ENCODE data around the gene SERHL2.
A peak's percentile ranks its signal among the peaks of the same experiment; 100 is the strongest.
"Not testable (repeated sequence)": the region's sequence is repeated elsewhere in the genome, so short reads cannot be mapped to it uniquely, and the experiment has no call there.

The SERHL2 gene

GRCh38 chr22:42536166-42536565 lies 17.6 kb upstream of the SERHL2 start:
- Histone ChIP-seq H3K4me3 (ENCODE audit: control insufficient read depth in 1 of 7, extremely low read depth in 1 of 7, insufficient read depth in 4 of 7, low read depth in 2 of 7, low read length in 6 of 7) (no peak overlapping the region), H3K27ac (ENCODE audit: insufficient read depth in 1 of 2, low read depth in 1 of 2, low read length in 2 of 2, poor library complexity in 1 of 2, severe bottlenecking in 2 of 2) (no peak overlapping the region), H3K36me3 (ENCODE audit: control insufficient read depth in 4 of 4, insufficient read depth in 4 of 4, low read length in 3 of 4) (no peaks in the 10 kb centered on the region), H3K4me1 (ENCODE audit: control extremely low read depth in 1 of 4, control insufficient read depth in 4 of 4, insufficient read depth in 4 of 4, low read length in 3 of 4) (peaks cover 0 to 2% (median under 1%) of the 10 kb centered on the region in 4 experiments), H3K27me3 (replicated peaks in 2 of 5; ENCODE audit: control insufficient read depth in 4 of 5, insufficient read depth in 5 of 5, low read length in 4 of 5) (no peaks in the 10 kb centered on the region), H3K9me3 (ENCODE audit: control extremely low read depth in 1 of 5, control insufficient read depth in 4 of 5, insufficient read depth in 2 of 5, low read depth in 1 of 5, low read length in 4 of 5) (no peaks in the 10 kb centered on the region)
- ChIA-PET CTCF (no interaction called here), POLR2A (no interaction called here)
- WGBS (ENCODE audit: insufficient coverage): 94% methylated on average over 6 of the region's 7 CpGs
- no peak for DNase-seq

- 96% methylated on average over 14 of the region's 18 CpGs for WGBS (ENCODE audit: insufficient coverage)
- POLR2A ChIA-PET, CTCF ChIA-PET: not testable (repeated sequence)
These were observed 17.1 kb upstream of the SERHL2 start for GRCh38 chr22:42536634-42537033.

GRCh38 chr22:42537199-42537831 lies 16.4 kb upstream of the SERHL2 start:
- H3K4me3 ChIP-seq (ENCODE audit: control insufficient read depth in 1 of 7, extremely low read depth in 1 of 7, insufficient read depth in 4 of 7, low read depth in 2 of 7, low read length in 6 of 7); POLR2A ChIA-PET; CTCF ChIA-PET: not testable (repeated sequence)

More at GRCh38 chr22:42536634-42537033, 17.1 kb upstream of the SERHL2 start:
- DNase-seq; H3K4me3 ChIP-seq (ENCODE audit: control insufficient read depth in 1 of 7, extremely low read depth in 1 of 7, insufficient read depth in 4 of 7, low read depth in 2 of 7, low read length in 6 of 7); H3K27ac ChIP-seq (ENCODE audit: insufficient read depth in 1 of 2, low read depth in 1 of 2, low read length in 2 of 2, poor library complexity in 1 of 2, severe bottlenecking in 2 of 2); H3K27me3 ChIP-seq (replicated peaks in 2 of 5; ENCODE audit: control insufficient read depth in 4 of 5, insufficient read depth in 5 of 5, low read length in 4 of 5); H3K36me3 ChIP-seq (ENCODE audit: control insufficient read depth in 4 of 4, insufficient read depth in 4 of 4, low read length in 3 of 4); H3K4me1 ChIP-seq (ENCODE audit: control extremely low read depth in 1 of 4, control insufficient read depth in 4 of 4, insufficient read depth in 4 of 4, low read length in 3 of 4); H3K9me3 ChIP-seq (ENCODE audit: control extremely low read depth in 1 of 5, control insufficient read depth in 4 of 5, insufficient read depth in 2 of 5, low read depth in 1 of 5, low read length in 4 of 5): not testable (repeated sequence)

GRCh38 chr22:42539236-42539771 lies 14.5 kb upstream of the SERHL2 start:
- CTCF ChIA-PET; H3K4me1 ChIP-seq (ENCODE audit: control extremely low read depth in 1 of 4, control insufficient read depth in 4 of 4, insufficient read depth in 4 of 4, low read length in 3 of 4); H3K27ac ChIP-seq (ENCODE audit: insufficient read depth in 1 of 2, low read depth in 1 of 2, low read length in 2 of 2, poor library complexity in 1 of 2, severe bottlenecking in 2 of 2); H3K4me3 ChIP-seq (ENCODE audit: control insufficient read depth in 1 of 7, extremely low read depth in 1 of 7, insufficient read depth in 4 of 7, low read depth in 2 of 7, low read length in 6 of 7); H3K36me3 ChIP-seq (ENCODE audit: control insufficient read depth in 4 of 4, insufficient read depth in 4 of 4, low read length in 3 of 4); H3K27me3 ChIP-seq (replicated peaks in 2 of 5; ENCODE audit: control insufficient read depth in 4 of 5, insufficient read depth in 5 of 5, low read length in 4 of 5); H3K9me3 ChIP-seq (ENCODE audit: control extremely low read depth in 1 of 5, control insufficient read depth in 4 of 5, insufficient read depth in 2 of 5, low read depth in 1 of 5, low read length in 4 of 5): not testable (repeated sequence)
- POLR2A ChIA-PET: interaction anchor here (0.6 kb wide), 1 partner anchor 302 kb away, joined by 3 read pairs; no protein-coding TSS in a partner anchor
- no CpG with 5 or more reads among the region's 11 CpGs for WGBS (ENCODE audit: insufficient coverage)
- DNase-seq: peak in 1 of 3 donors; percentile 10

More at GRCh38 chr22:42537199-42537831, 16.4 kb upstream of the SERHL2 start:
- not testable (repeated sequence) for H3K27ac ChIP-seq (ENCODE audit: insufficient read depth in 1 of 2, low read depth in 1 of 2, low read length in 2 of 2, poor library complexity in 1 of 2, severe bottlenecking in 2 of 2); H3K4me1 ChIP-seq (ENCODE audit: control extremely low read depth in 1 of 4, control insufficient read depth in 4 of 4, insufficient read depth in 4 of 4, low read length in 3 of 4); DNase-seq; H3K9me3 ChIP-seq (ENCODE audit: control extremely low read depth in 1 of 5, control insufficient read depth in 4 of 5, insufficient read depth in 2 of 5, low read depth in 1 of 5, low read length in 4 of 5); H3K36me3 ChIP-seq (ENCODE audit: control insufficient read depth in 4 of 4, insufficient read depth in 4 of 4, low read length in 3 of 4); H3K27me3 ChIP-seq (replicated peaks in 2 of 5; ENCODE audit: control insufficient read depth in 4 of 5, insufficient read depth in 5 of 5, low read length in 4 of 5)
- 97% methylated on average over 5 of the region's 14 CpGs for WGBS (ENCODE audit: insufficient coverage)

- Histone ChIP-seq H3K27me3 (replicated peaks in 2 of 5; ENCODE audit: control insufficient read depth in 4 of 5, insufficient read depth in 5 of 5, low read length in 4 of 5) (no peaks in the 10 kb centered on the region), H3K4me3 (ENCODE audit: control insufficient read depth in 1 of 7, extremely low read depth in 1 of 7, insufficient read depth in 4 of 7, low read depth in 2 of 7, low read length in 6 of 7) (no peak overlapping the region), H3K27ac (ENCODE audit: insufficient read depth in 1 of 2, low read depth in 1 of 2, low read length in 2 of 2, poor library complexity in 1 of 2, severe bottlenecking in 2 of 2) (no peak overlapping the region), H3K4me1 (ENCODE audit: control extremely low read depth in 1 of 4, control insufficient read depth in 4 of 4, insufficient read depth in 4 of 4, low read length in 3 of 4) (no peaks in the 10 kb centered on the region), H3K9me3 (ENCODE audit: control extremely low read depth in 1 of 5, control insufficient read depth in 4 of 5, insufficient read depth in 2 of 5, low read depth in 1 of 5, low read length in 4 of 5) (no peaks in the 10 kb centered on the region), H3K36me3 (ENCODE audit: control insufficient read depth in 4 of 4, insufficient read depth in 4 of 4, low read length in 3 of 4) (no peaks in the 10 kb centered on the region)
- DNase-seq: no peak
- ChIA-PET POLR2A (no interaction called here), CTCF (interaction anchor here (0.6 to 2.5 kb wide), 2 partner anchors 17 to 55 kb away, joined by 3 to 7 read pairs; no protein-coding TSS in a partner anchor)
- WGBS (ENCODE audit: insufficient coverage): 80% methylated on average over 2 of the region's 2 CpGs
These were observed 9.1 kb upstream of the SERHL2 start for GRCh38 chr22:42544686-42545085.

- no peaks in the 10 kb centered on the region for H3K4me1 ChIP-seq (ENCODE audit: control extremely low read depth in 1 of 4, control insufficient read depth in 4 of 4, insufficient read depth in 4 of 4, low read length in 3 of 4)
- ChIA-PET CTCF (no interaction called here), POLR2A (no interaction called here)
- no peak overlapping the region for H3K27ac ChIP-seq (ENCODE audit: insufficient read depth in 1 of 2, low read depth in 1 of 2, low read length in 2 of 2, poor library complexity in 1 of 2, severe bottlenecking in 2 of 2)
- no peaks in the 10 kb centered on the region for H3K36me3 ChIP-seq (ENCODE audit: control insufficient read depth in 4 of 4, insufficient read depth in 4 of 4, low read length in 3 of 4)
- no peak for DNase-seq
- peaks cover 0 to 3% (median 0%) of the 10 kb centered on the region in 5 experiments for H3K27me3 ChIP-seq (replicated peaks in 2 of 5; ENCODE audit: control insufficient read depth in 4 of 5, insufficient read depth in 5 of 5, low read length in 4 of 5)
- WGBS (ENCODE audit: insufficient coverage): 88% methylated on average over 7 of the region's 9 CpGs
- peaks cover 0 to 5% (median 0%) of the 10 kb centered on the region in 5 experiments for H3K9me3 ChIP-seq (ENCODE audit: control extremely low read depth in 1 of 5, control insufficient read depth in 4 of 5, insufficient read depth in 2 of 5, low read depth in 1 of 5, low read length in 4 of 5)
- no peak overlapping the region for H3K4me3 ChIP-seq (ENCODE audit: control insufficient read depth in 1 of 7, extremely low read depth in 1 of 7, insufficient read depth in 4 of 7, low read depth in 2 of 7, low read length in 6 of 7)
These were observed 6.2 kb upstream of the SERHL2 start for GRCh38 chr22:42547562-42547961.

GRCh38 chr22:42548126-42548525 lies 5.6 kb upstream of the SERHL2 start:
- WGBS (ENCODE audit: insufficient coverage): 84% methylated on average over 5 of the region's 6 CpGs
- POLR2A ChIA-PET: not testable (repeated sequence)

More at GRCh38 chr22:42548126-42548525, 5.6 kb upstream of the SERHL2 start:
- H3K36me3 ChIP-seq (ENCODE audit: control insufficient read depth in 4 of 4, insufficient read depth in 4 of 4, low read length in 3 of 4); H3K27me3 ChIP-seq (replicated peaks in 2 of 5; ENCODE audit: control insufficient read depth in 4 of 5, insufficient read depth in 5 of 5, low read length in 4 of 5); DNase-seq; H3K9me3 ChIP-seq (ENCODE audit: control extremely low read depth in 1 of 5, control insufficient read depth in 4 of 5, insufficient read depth in 2 of 5, low read depth in 1 of 5, low read length in 4 of 5); CTCF ChIA-PET; H3K4me3 ChIP-seq (ENCODE audit: control insufficient read depth in 1 of 7, extremely low read depth in 1 of 7, insufficient read depth in 4 of 7, low read depth in 2 of 7, low read length in 6 of 7); H3K27ac ChIP-seq (ENCODE audit: insufficient read depth in 1 of 2, low read depth in 1 of 2, low read length in 2 of 2, poor library complexity in 1 of 2, severe bottlenecking in 2 of 2); H3K4me1 ChIP-seq (ENCODE audit: control extremely low read depth in 1 of 4, control insufficient read depth in 4 of 4, insufficient read depth in 4 of 4, low read length in 3 of 4): not testable (repeated sequence)
